Activated CD4-positive, alpha-beta memory T cell treated with anti-CD3 and anti-CD28 coated beads for 36 hours (primary cell): ENCODE data around the gene TAGLN. TPM values are rescaled to one million over a fixed set of nuclear protein-coding genes. Genes with fewer than 3 reads are reported as not detected.
"Not testable (repeated sequence)": the region's sequence is repeated elsewhere in the genome, so short reads cannot be mapped to it uniquely, and the experiment has no call there.

Experiments used
- CTCF ChIA-PET: fragments of 350-600 bp; sonication (Branson Sonifier 250); formaldehyde crosslinking; loops from one replicate; lab custom pipeline; 2021; ENCODE audit warnings: antibody characterized with exemption, inconsistent platforms; lab: Charles Lee
- POLR2A ChIA-PET: fragments of 350-600 bp; sonication (Branson Sonifier 250); formaldehyde crosslinking; loops from one replicate; lab custom pipeline; 2021; ENCODE audit warnings: antibody characterized with exemption; lab: Charles Lee
- DNase-seq: peaks from one replicate; pipeline ENCODE4 v3.0.0-alpha.2; 2020
- H3K27ac Mint-ChIP-seq: one replicate; pipeline ENCODE4 v1.8.0; 2021; ENCODE audit warnings: mixed read lengths
- H3K27me3 Mint-ChIP-seq: one replicate; pipeline ENCODE4 v1.8.0; 2021; ENCODE audit warnings: mixed read lengths
- H3K36me3 Mint-ChIP-seq: one replicate; pipeline ENCODE4 v1.8.0; 2021; ENCODE audit warnings: mixed read lengths
- H3K4me1 Mint-ChIP-seq: one replicate; pipeline ENCODE4 v1.8.0; 2021; ENCODE audit warnings: low read depth, mixed read lengths
- H3K4me3 Mint-ChIP-seq: one replicate; pipeline ENCODE4 v1.8.0; 2021; ENCODE audit warnings: mild to moderate bottlenecking, mixed read lengths
- H3K9me3 Mint-ChIP-seq: one replicate; pipeline ENCODE4 v1.8.0; 2021; ENCODE audit warnings: mixed read lengths
- intact Hi-C: fragments of 100-400 bp; cut with micrococcal nuclease; formaldehyde crosslinking; loops from one replicate; pipeline ENCODE4 v1.15.1; 2023
- total RNA-seq, 2 experiments: library from RNA; stranded (reverse); gene quantifications; one replicate each; pipeline ENCODE4 v1.2.3, GENCODE V29; 2021

The TAGLN gene
- total RNA-seq, 2 experiments from 2014 or later: 3.1 to 4.0 TPM

GRCh38 chr11:117199916-117200812 is 994 bp downstream of the TAGLN start:
- ChIA-PET CTCF (no interaction called here), POLR2A (no interaction called here)
- H3K27me3 Mint-ChIP-seq: no peaks in the 10 kb centered on the region
- intact Hi-C loops: no loop called here
- H3K36me3 Mint-ChIP-seq: peaks cover 17% of the 10 kb centered on the region
- H3K9me3 Mint-ChIP-seq: no peaks in the 10 kb centered on the region
- DNase-seq: no peak
- no peaks in the 10 kb centered on the region for H3K4me1 Mint-ChIP-seq
- H3K4me3 Mint-ChIP-seq: no peak overlapping the region
- no peak overlapping the region for H3K27ac Mint-ChIP-seq

GRCh38 chr11:117200813-117201657 is 1.9 kb downstream of the TAGLN start:
- no peaks in the 10 kb centered on the region for H3K4me1 Mint-ChIP-seq
- no peak for DNase-seq
- H3K36me3 Mint-ChIP-seq: peaks cover 18% of the 10 kb centered on the region
- H3K4me3 Mint-ChIP-seq: no peak overlapping the region
- no peaks in the 10 kb centered on the region for H3K9me3 Mint-ChIP-seq
- ChIA-PET CTCF (no interaction called here), POLR2A (no interaction called here)
- intact Hi-C loops: no loop called here
- H3K27me3 Mint-ChIP-seq: no peaks in the 10 kb centered on the region
- H3K27ac Mint-ChIP-seq: no peak overlapping the region

GRCh38 chr11:117201658-117202305 is 2.6 kb downstream of the TAGLN start:
- Mint-ChIP-seq H3K27ac (no peak overlapping the region), H3K4me1 (no peaks in the 10 kb centered on the region), H3K27me3 (no peaks in the 10 kb centered on the region), H3K9me3 (no peaks in the 10 kb centered on the region), H3K36me3 (peaks cover 19% of the 10 kb centered on the region), H3K4me3 (no peak overlapping the region)
- CTCF ChIA-PET: interaction anchor here (0.6 to 1.2 kb wide), 2 partner anchors 20 to 25 kb away, joined by 3 read pairs; no protein-coding TSS in a partner anchor
- no peak for DNase-seq
- intact Hi-C loops: no loop called here
- POLR2A ChIA-PET: no interaction called here

- no peak overlapping the region for H3K4me3 Mint-ChIP-seq
- no peak for DNase-seq
- CTCF ChIA-PET: interaction anchor here (0.6 to 1.2 kb wide), 3 partner anchors 21 to 24 kb away, joined by 3 read pairs; no protein-coding TSS in a partner anchor
- no peak overlapping the region for H3K27ac Mint-ChIP-seq
- no peaks in the 10 kb centered on the region for H3K4me1 Mint-ChIP-seq
- H3K36me3 Mint-ChIP-seq: peaks cover 19% of the 10 kb centered on the region
- intact Hi-C loops: no loop called here
- H3K27me3 Mint-ChIP-seq: no peaks in the 10 kb centered on the region
- POLR2A ChIA-PET: interaction anchor here (1.4 kb wide), 1 partner anchor 24 kb away, joined by 3 read pairs; the partner anchor contains the start of gene SIDT2
- H3K9me3 Mint-ChIP-seq: no peaks in the 10 kb centered on the region
Observed at GRCh38 chr11:117202386-117203068, 3.4 kb downstream of the TAGLN start.

GRCh38 chr11:117203069-117203407 is 3.9 kb downstream of the TAGLN start:
- H3K9me3 Mint-ChIP-seq: no peaks in the 10 kb centered on the region
- no peak overlapping the region for H3K4me3 Mint-ChIP-seq
- no peak overlapping the region for H3K27ac Mint-ChIP-seq
- H3K36me3 Mint-ChIP-seq: peaks cover 15% of the 10 kb centered on the region
- ChIA-PET POLR2A (interaction anchor here (1.4 kb wide), 1 partner anchor 25 kb away, joined by 3 read pairs; the partner anchor contains the start of gene SIDT2), CTCF (interaction anchor here (1.1 kb wide), 1 partner anchor 24 kb away, joined by 3 read pairs; no protein-coding TSS in a partner anchor)
- no peaks in the 10 kb centered on the region for H3K4me1 Mint-ChIP-seq
- no peak for DNase-seq
- intact Hi-C loops: no loop called here
- H3K27me3 Mint-ChIP-seq: no peaks in the 10 kb centered on the region

GRCh38 chr11:117204283-117205080 is 5.3 kb downstream of the TAGLN start:
- peaks cover 15% of the 10 kb centered on the region for H3K36me3 Mint-ChIP-seq
- no peaks in the 10 kb centered on the region for H3K4me1 Mint-ChIP-seq
- H3K27me3 Mint-ChIP-seq: no peaks in the 10 kb centered on the region
- no peak overlapping the region for H3K27ac Mint-ChIP-seq
- ChIA-PET CTCF (interaction anchor here (0.7 to 1.4 kb wide), 2 partner anchors 8 to 21 kb away, joined by 3 to 4 read pairs; no protein-coding TSS in a partner anchor), POLR2A (no interaction called here)
- H3K9me3 Mint-ChIP-seq: no peaks in the 10 kb centered on the region
- intact Hi-C loops: loop anchor here (5.0 kb wide), 1 partner anchor 72 kb away; no protein-coding TSS in a partner anchor
- H3K4me3 Mint-ChIP-seq: no peak overlapping the region
- DNase-seq: no peak

GRCh38 chr11:117205211-117205818 is 6.1 kb downstream of the TAGLN start:
- no peak overlapping the region for H3K27ac Mint-ChIP-seq
- no peaks in the 10 kb centered on the region for H3K27me3 Mint-ChIP-seq
- CTCF ChIA-PET: interaction anchor here (1.4 kb wide), 1 partner anchor 20 kb away, joined by 4 read pairs; no protein-coding TSS in a partner anchor
- H3K9me3 Mint-ChIP-seq: no peaks in the 10 kb centered on the region
- POLR2A ChIA-PET: no interaction called here
- intact Hi-C loops: loop anchor here (5.0 kb wide), 1 partner anchor 73 kb away; no protein-coding TSS in a partner anchor
- H3K4me3 Mint-ChIP-seq: no peak overlapping the region
- no peak for DNase-seq
- no peaks in the 10 kb centered on the region for H3K4me1 Mint-ChIP-seq
- peaks cover 19% of the 10 kb centered on the region for H3K36me3 Mint-ChIP-seq

GRCh38 chr11:117206111-117206510 is 6.9 kb downstream of the TAGLN start:
- H3K9me3 Mint-ChIP-seq, DNase-seq, H3K4me1 Mint-ChIP-seq, H3K4me3 Mint-ChIP-seq, CTCF ChIA-PET, H3K27ac Mint-ChIP-seq, H3K27me3 Mint-ChIP-seq, POLR2A ChIA-PET: not testable (repeated sequence)
- intact Hi-C loops: loop anchor here (5.0 kb wide), 1 partner anchor 74 kb away; no protein-coding TSS in a partner anchor
- H3K36me3 Mint-ChIP-seq: peaks cover 22% of the 10 kb centered on the region

GRCh38 chr11:117206859-117207258 is 7.7 kb downstream of the TAGLN start:
- H3K4me3 Mint-ChIP-seq, H3K4me1 Mint-ChIP-seq, POLR2A ChIA-PET, DNase-seq, H3K27me3 Mint-ChIP-seq, CTCF ChIA-PET, H3K9me3 Mint-ChIP-seq, H3K27ac Mint-ChIP-seq: not testable (repeated sequence)
- peaks cover 29% of the 10 kb centered on the region for H3K36me3 Mint-ChIP-seq
- intact Hi-C loops: loop anchor here (5.0 kb wide), 1 partner anchor 75 kb away; no protein-coding TSS in a partner anchor

- DNase-seq, H3K4me1 Mint-ChIP-seq, H3K27ac Mint-ChIP-seq, H3K4me3 Mint-ChIP-seq, H3K9me3 Mint-ChIP-seq, CTCF ChIA-PET, POLR2A ChIA-PET, H3K27me3 Mint-ChIP-seq: not testable (repeated sequence)
- peaks cover 29% of the 10 kb centered on the region for H3K36me3 Mint-ChIP-seq
- intact Hi-C loops: loop anchor here (5.0 kb wide), 1 partner anchor 75 kb away; no protein-coding TSS in a partner anchor
Observed at GRCh38 chr11:117207481-117207880, 8.3 kb downstream of the TAGLN start.
